ENCODE data around the gene RUNX1.

RUNX1 gene

GRCh38 chr21:34869545-34869944, 179.6 kb downstream of the RUNX1 start:
- DNase-seq, result no peak

GRCh38 chr21:34867785-34868184, 181.3 kb downstream of the RUNX1 start:
- no peak for DNase-seq

DNA sequence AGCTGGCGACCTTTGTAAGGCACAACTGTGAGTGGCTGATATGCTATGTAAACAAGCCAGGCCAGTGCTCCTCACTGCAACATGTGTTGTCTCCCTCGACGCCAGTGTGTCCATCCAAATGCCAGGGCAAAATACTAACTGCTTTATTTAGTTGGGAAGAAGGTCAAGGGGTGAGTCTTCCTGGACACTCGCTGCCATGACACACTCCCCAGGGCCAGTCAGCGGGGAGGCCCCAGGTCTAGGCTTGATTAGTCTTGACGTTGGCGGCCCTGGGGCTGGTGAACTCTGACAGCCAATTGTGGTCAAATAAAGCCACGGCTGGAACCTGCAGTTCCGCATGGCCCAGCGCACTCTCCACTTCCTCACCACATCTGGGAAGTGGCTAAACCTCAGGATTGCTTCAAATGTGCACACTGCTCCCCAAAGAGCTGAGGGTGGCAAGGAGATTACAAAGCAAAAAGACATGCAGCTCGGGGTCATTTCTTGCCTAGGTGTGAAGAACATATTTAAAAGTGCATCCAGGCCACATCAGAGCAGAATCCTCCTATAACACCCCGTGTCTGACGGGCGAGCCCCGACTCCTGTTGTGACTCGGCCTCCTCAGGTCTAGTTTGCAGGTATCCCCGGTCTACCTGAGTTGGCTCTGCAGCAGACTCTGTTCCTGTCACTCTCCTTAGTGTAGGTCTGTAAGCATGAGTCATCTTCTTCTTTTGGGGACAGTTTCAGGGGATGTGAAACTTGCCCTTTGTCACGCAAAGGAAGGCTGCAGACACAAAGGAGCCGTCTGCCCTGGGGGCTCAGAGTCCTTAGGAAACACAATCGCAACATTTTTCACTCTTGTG, 183.5 kb downstream of the RUNX1 start:
- no peak for DNase-seq

DNA sequence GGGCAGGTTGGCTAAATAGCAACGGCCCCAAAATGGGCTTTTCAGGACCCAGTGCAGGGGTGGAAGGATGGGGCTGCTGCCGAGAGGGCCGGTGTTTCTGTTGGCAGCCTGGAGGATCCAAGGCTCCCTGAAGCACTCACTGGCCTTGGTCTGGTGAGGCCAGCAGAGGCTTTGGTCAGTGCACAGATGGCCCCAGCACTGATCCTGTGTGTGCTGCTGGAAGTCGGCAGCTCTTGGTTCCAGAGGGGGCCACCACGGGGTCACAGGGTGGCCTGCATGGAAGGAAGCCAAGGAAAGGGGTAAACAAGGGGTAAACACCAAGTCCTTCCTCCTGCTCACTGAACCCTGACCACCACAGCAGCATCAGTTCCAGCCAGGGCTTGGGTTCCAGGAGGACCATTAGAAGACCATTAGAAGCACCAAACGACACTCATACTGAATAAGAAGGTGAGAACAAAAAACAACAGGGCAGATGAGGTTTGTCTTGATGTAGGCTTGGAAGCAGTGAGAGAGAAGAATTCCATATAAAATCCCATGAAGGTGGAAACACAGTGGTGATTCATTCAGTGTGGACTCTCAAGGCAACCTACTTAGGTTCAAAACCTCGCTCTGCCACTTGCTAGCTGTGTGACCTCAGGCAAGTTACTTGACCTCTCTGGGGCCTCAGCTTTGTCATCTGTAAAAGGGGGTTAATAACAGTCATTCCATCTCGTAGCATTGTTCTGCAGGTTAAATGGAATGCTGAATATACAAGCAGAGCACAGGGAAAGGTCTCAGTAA, 184.5 kb downstream of the RUNX1 start:
- no peak for DNase-seq

DNA sequence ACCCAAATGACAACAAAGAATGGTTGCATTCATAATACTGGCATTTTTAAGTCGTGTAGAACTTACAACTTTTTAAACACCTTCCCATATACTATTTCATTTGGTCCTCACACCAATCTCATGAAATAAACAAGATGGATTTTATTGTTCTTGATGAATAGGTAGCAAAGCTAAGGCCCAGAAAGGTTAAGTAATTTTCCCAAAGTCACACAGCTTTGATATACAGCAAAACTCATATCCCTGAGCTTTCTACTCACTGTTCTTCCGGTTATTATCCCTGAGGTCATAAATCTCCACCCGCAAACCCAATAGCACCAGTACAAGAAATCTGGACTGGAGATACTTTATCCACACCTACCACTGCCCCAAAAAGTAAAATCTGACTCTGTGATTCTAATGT, 186.2 kb downstream of the RUNX1 start:
- DNase-seq, result no peak

GRCh38 chr21:34861258-34861657, 187.8 kb downstream of the RUNX1 start:
- DNase-seq, result no peak

DNA sequence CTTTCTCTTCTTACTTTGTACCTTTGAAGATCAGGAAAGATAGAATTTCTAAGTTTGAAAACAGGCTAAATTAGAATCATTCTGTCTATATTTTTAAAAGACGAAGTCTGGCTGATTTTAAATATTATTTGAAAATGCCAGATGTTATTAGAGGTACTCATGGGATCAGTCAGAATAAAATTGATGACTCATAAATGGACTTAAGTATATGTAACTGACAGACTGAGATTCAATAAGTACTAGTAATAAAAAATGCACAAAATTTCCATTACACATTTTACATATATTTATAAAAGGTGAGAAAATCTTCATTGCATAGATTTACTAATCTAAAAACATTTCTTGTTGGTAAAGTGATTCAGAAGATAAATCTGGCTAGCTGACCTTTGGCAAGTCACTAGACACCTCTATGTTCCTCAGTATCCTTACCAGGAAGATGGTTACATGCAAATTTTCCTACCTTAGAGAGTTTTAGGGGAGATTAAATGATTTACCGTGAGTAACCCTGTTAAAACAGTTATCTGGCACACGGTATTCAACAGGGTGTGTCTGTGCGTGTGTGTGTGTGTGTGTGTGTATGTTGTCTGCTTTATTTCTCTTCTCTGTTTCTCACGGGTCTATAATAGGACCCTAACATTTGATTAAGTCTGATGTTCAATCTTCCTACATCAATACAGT, 189.0 kb downstream of the RUNX1 start:
- DNase-seq, result no peak

DNA sequence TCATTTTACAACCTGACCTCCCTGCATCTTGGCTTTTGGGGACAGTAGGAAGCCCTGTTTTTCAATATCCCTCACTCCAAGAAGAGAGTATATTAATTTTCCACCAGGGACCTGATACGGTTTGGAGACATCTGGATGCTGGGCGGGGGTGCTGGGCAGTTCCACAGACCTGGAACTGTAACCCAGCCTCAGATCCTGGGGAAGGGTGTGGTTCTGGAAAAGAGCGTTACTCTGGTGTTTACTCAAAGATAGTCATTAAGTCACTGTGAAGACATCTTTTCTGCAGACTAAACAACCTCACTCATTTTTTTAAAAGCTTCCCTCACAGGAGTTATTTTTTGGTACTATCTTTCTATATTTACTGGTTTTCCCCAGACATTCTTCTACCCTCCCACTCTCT, 190.5 kb downstream of the RUNX1 start:
- DNase-seq, result no peak

GRCh38 chr21:34857874-34858273, 191.2 kb downstream of the RUNX1 start:
- DNase-seq, result no peak

- DNase-seq, result no peak
These were observed 191.9 kb downstream of the RUNX1 start for GRCh38 chr21:34857122-34857713.

DNA sequence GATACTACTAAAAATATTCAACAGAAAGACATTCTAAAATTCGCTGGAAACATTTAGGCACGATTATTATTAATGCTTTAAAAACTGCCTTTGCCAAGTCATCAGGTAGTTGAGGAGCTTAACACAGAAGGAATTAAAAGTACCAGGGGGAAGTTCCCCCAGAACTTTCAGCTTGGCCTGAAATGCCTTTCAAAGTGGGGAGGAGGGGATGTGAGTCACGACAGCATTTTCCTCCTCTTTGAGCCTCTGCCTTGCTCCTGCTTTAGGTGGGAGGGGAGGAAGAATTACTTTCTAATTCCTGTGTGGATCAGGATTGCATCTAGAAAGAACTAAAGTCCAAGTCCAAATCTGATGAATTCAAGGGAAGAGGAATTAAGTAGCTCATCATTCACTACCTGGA, 196.7 kb downstream of the RUNX1 start:
- DNase-seq, result no peak

DNA sequence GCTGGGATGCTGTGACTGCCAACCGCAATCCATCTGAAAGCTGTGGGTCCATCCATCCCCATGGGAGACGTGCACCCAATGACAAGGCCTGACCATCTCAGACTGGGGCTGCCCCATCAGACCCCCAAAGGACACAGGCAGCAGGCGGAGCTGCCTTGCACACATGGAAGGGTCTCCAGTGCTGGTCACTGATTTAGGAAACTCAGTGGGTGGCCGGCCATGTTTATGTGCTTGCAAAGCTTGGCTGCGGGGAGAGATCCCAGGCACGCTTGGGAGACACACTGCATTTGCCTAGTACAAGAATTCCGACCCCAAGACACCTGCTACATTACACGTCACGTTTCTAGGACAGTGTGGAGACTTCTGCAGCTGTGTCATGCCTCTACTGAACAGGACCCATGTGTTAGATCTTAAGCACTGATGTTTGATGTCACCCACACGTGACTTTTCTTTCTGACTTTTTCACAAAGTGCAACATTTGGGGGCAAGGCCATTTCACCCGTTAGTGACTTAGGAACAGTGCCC, 198.9 kb downstream of the RUNX1 start:
- no peak for DNase-seq

- no peak for DNase-seq
These were observed 202.4 kb downstream of the RUNX1 start for GRCh38 chr21:34846601-34847112.

DNA sequence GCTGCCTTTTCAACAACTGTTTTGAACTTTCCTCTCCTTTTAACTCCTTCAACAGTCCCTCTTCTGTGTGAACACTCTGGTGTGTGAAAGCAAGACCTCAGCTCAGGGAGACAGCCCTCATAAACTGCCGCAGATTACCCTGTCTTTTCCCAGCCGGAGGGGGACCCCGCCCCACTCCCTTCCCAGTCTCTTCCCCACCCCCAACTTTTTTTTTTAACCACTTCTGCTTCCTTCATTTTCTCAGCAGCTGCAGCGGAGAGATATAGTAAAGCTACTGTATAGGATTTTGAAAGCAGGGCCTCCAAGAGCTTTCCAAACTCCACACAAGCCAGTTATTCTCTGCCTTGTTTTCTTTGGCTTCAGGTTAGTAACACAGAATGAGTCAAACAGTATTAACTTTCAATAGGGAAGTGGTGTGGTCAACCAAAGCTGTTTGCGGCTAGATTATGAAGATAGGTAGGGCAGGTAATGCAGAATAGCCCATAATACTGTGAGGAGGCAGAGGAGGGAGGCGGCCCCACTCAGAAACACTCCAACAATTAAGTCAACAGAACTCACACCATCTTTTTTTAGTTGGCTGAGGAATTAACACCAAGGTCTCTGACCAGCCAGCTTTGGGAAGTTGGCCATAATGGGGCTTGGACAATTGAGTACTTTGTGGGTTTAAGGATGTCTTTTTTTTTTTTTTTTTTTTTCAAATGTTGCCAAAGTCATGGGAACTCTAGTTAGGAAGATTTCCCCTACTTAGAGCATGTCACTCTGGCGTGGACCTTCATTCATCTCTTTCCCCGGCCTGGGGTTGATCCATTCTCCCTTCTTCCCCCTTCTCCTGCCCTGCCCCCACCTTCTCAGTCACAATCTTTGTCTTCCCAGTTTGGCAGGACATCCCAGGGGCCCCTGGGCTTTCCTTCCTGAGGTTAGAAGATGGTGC, 203.3 kb downstream of the RUNX1 start:
- no peak for DNase-seq

DNA sequence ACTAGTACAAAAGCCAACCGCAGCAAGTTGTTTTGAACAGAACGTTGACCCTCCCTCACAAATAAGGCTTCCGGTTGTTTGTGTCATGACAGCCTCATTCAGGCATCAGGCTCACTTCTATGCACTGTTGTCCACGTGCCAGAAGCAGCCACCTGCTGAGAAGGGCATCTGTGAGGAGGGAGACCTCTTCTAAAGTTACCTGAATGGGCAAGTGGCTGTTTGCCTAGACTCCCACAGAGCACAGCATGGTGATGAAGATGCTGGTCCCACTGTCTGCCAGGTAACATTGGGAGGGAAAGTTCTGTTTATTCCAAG, 204.2 kb downstream of the RUNX1 start:
- no peak for DNase-seq

- no peak for DNase-seq
These were observed 204.8 kb downstream of the RUNX1 start for GRCh38 chr21:34844013-34844923.

GRCh38 chr21:34843562-34843961, 205.5 kb downstream of the RUNX1 start:
- no peak for DNase-seq

DNA sequence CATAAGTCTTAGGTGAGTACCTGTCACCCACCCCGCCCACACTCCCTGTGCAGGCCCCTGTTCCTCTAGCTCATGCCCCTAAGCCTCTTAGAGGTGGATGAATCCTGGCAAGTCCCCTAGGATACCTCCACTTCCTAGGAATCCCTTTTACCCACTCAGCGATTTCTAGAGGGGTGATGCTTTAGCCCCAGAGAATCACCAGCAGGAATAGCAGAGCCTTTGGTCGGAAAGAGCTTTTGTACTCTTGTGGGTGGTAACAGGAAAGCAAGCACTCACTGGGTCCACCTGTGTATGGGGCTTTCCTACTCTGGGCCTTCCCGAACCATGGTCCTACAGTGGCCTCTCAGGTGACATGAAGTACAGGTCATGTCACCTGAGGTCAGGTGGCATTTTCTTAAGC, 207.9 kb downstream of the RUNX1 start:
- DNase-seq, result no peak

DNA sequence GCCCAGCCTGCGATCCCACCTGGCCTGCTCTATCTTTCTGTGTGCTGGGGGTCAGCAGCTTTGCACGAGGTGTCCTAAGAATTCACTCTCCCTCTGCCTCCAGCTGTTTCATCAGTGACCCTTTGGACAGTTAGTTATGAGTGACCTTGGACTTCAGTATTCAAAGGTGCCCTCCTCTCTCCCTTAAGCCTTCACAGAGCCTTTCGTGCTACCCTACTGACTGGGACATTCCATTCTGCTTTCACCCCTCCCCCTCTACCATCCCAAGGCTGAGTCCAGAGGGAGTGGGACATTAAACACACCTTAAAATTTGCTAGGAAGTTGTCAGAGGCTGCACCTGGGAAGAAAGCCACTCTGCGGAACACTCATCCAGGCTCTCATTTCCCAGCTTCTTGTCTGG, 208.4 kb downstream of the RUNX1 start:
- DNase-seq, result no peak

DNA sequence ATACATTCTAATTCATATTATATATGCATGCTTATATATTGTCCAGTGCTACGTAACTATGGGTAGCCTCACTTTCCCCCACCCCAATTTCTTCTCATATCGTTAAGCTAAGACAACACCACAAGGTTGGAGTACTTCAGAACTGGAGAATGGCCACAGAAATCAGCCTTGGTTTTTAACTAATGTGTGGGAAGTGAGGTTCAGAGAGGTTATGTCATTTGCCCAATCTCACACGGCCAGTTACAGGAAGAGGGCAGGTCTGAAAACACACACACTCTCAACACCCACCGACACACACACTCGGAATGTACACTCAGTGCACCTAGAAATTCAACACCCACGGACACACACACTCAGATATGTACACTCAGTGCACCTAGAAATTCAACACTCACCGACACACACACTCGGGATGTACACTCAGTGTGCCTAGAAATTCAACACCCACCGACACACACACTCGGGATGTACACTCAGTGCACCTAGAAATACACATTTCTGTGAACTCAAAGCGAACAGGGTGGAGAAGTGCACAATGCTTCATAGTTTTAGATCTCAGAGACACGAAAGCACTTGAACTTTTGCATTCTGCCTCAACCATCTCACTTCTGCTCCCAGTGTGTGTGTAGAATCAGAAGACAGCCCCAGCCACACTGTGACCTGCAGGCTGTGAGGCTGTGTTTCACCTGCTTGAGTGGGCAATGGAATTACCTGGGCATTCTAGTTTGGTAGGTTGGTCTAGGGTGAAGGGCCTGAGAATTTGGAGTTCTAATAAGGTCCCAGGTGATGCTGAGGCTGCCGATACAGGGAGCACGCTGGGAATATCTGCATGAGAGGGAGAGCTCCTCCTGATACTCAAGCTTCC, 209.9 kb downstream of the RUNX1 start:
- DNase-seq, result no peak
